Nephron progenitor cell (in vitro differentiated cells): ENCODE measurements around the gene ATP1A1.

Experiments used
- DNase-seq: peaks from one replicate; pipeline ENCODE4 v3.0.0; 2021
- H3K27ac Mint-ChIP-seq: 2 replicates; pipeline ENCODE4 v1.8.0; 2021; ENCODE audit warnings: mild to moderate bottlenecking, moderate library complexity, mixed read lengths
- H3K27me3 Mint-ChIP-seq: 2 replicates; pipeline ENCODE4 v1.8.0; 2021; ENCODE audit warnings: mild to moderate bottlenecking, low read depth, mixed read lengths; ENCODE audit not compliant: poor library complexity
- H3K36me3 Mint-ChIP-seq: 2 replicates; pipeline ENCODE4 v1.8.0; 2021; ENCODE audit warnings: low read depth, mixed read lengths
- H3K4me1 Mint-ChIP-seq: 2 replicates; pipeline ENCODE4 v1.8.0; 2021; ENCODE audit warnings: mixed read lengths
- H3K4me3 Mint-ChIP-seq: 2 replicates; pipeline ENCODE4 v1.8.0; 2021; ENCODE audit warnings: mild to moderate bottlenecking, moderate library complexity, mixed read lengths
- H3K9me3 Mint-ChIP-seq: 2 replicates; pipeline ENCODE4 v1.8.0; 2021; ENCODE audit warnings: mild to moderate bottlenecking, moderate library complexity, mixed read lengths
- CTCF ChIP-seq: fragments of 200-600 bp; sonication (generic); IDR thresholded peaks from 2 replicates; pipeline ENCODE4 v1.5.0; 2021; ENCODE audit warnings: antibody characterized with exemption

The ATP1A1 gene

DNA sequence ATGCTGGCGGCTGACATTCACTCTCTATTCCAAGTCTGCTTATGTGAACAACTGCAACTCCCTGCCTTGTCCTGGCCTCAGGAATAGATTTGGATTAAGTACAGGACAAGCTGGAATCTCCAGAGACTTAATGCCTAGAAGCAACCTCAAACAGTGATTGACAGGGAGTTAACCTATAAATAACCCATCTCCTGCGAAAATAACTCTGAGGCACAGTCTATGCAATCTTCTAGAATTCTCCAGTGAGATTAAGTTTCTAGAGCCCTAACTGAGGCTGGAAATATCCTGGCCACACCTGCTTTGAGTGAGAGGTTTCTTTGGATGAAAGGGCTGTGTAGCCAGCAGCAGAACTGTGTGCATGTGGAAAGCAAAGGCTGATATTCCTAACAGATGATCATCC, 25.3 kb upstream of the ATP1A1 start:
- no peak for TF ChIP-seq CTCF
- H3K36me3 Mint-ChIP-seq, result no peaks in the 10 kb centered on the region
- DNase-seq, result no peak
- H3K4me3 Mint-ChIP-seq, result no peak overlapping the region
- H3K9me3 Mint-ChIP-seq, result no peaks in the 10 kb centered on the region
- H3K27me3 Mint-ChIP-seq, result peaks cover 4% of the 10 kb centered on the region
- no peak overlapping the region for H3K27ac Mint-ChIP-seq
- peaks cover 11% of the 10 kb centered on the region for H3K4me1 Mint-ChIP-seq

- H3K27me3 Mint-ChIP-seq, result peaks cover 4% of the 10 kb centered on the region
- H3K27ac Mint-ChIP-seq, result no peak overlapping the region
- H3K4me3 Mint-ChIP-seq, result no peak overlapping the region
- no peaks in the 10 kb centered on the region for H3K9me3 Mint-ChIP-seq
- peaks cover 6% of the 10 kb centered on the region for H3K4me1 Mint-ChIP-seq
- no peaks in the 10 kb centered on the region for H3K36me3 Mint-ChIP-seq
- DNase-seq, result no peak
- no peak for TF ChIP-seq CTCF
These were observed 22.9 kb upstream of the ATP1A1 start for GRCh38 chr1:116350097-116350645.

- no peaks in the 10 kb centered on the region for H3K36me3 Mint-ChIP-seq
- peaks cover 5% of the 10 kb centered on the region for H3K4me1 Mint-ChIP-seq
- H3K9me3 Mint-ChIP-seq, result no peaks in the 10 kb centered on the region
- no peak overlapping the region for H3K27ac Mint-ChIP-seq
- no peak for DNase-seq
- no peaks in the 10 kb centered on the region for H3K27me3 Mint-ChIP-seq
- no peak for TF ChIP-seq CTCF
- H3K4me3 Mint-ChIP-seq, result no peak overlapping the region
These were observed 21.1 kb upstream of the ATP1A1 start for GRCh38 chr1:116351914-116352313.

DNA sequence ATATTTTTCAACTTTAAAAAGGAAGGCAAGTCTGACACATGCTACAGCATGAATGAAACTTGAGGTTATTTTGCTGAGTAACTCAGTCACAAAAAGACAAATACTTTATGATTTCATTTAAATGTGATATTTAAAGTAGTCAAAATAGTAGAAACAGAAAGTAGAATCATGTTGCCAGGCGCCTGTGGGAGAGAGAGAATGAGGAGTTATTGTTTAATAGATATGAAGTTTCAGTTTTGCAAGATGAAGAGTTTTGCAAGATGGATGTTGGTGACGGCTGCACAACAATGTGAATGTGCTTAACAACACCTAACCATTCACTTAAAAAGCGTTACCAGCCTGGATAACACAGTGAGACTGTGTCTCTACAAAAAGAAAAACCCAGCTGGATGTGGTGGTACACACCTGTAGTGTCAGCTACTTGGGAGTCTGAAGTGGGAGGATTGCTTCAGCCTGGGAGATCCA, 20.7 kb upstream of the ATP1A1 start:
- Mint-ChIP-seq H3K27me3 (peaks cover 4% of the 10 kb centered on the region), H3K27ac (no peak overlapping the region), H3K36me3 (no peaks in the 10 kb centered on the region), H3K4me3 (no peak overlapping the region), H3K9me3 (no peaks in the 10 kb centered on the region), H3K4me1 (peaks cover under 1% of the 10 kb centered on the region)
- DNase-seq, result no peak
- TF ChIP-seq CTCF, result no peak

DNA sequence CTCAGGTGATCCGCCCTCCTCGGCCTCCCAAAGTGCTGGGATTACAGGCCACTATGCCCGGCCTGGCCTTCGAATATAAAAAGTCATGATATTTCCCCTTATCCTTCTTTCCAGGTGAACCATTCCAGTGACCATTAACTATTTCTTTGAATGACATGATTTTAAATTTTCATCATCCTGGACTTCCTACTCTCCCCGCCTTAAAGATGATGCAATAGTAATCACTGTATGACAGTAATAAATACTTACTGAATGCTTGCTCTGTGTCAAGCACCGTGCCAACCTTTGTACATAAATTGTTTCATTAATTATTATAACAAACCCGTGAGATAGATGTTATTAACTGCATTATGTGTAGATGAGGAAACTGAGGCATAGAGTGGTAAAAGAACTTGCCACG, 19.9 kb upstream of the ATP1A1 start:
- no peak for DNase-seq
- Mint-ChIP-seq H3K9me3 (no peaks in the 10 kb centered on the region), H3K4me1 (no peaks in the 10 kb centered on the region), H3K36me3 (no peaks in the 10 kb centered on the region), H3K27ac (no peak overlapping the region), H3K4me3 (no peak overlapping the region), H3K27me3 (peaks cover 4% of the 10 kb centered on the region)
- TF ChIP-seq CTCF, result no peak

DNA sequence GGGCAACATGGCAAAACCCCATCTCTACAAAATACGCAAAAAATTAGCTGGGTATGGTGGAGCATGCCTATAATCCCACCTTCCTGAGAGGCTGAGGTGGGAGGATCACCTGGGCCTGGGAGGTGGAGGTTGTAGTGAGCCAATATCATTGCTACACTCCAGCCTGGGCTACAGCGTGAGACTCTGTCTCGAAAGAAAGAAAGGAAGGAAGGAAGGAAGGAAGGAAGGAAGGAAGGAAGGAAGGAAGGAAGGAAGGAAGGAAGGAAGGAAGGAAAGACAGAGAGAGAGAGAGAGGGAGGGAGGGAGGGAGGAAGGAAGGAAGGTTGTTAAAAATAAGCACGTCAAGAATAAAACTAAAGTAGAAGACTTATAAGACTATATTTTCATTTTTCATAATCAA, 17.0 kb upstream of the ATP1A1 start:
- DNase-seq, result no peak
- Mint-ChIP-seq H3K27me3 (peaks cover 4% of the 10 kb centered on the region), H3K4me1 (no peaks in the 10 kb centered on the region), H3K27ac (no peak overlapping the region), H3K9me3 (no peaks in the 10 kb centered on the region), H3K4me3 (no peak overlapping the region), H3K36me3 (no peaks in the 10 kb centered on the region)
- TF ChIP-seq CTCF, result no peak
